ENCODE data around the gene SMARCB1.

The SMARCB1 gene

GRCh38 chr22:23786752-23787599 lies at the start of gene SMARCB1:
Gene SMARCB1 (plus strand): TSS chr22:23786966. CDS start chr22:23787170, 204 bp downstream.
- peak; percentile 73 for DNase-seq

DNA sequence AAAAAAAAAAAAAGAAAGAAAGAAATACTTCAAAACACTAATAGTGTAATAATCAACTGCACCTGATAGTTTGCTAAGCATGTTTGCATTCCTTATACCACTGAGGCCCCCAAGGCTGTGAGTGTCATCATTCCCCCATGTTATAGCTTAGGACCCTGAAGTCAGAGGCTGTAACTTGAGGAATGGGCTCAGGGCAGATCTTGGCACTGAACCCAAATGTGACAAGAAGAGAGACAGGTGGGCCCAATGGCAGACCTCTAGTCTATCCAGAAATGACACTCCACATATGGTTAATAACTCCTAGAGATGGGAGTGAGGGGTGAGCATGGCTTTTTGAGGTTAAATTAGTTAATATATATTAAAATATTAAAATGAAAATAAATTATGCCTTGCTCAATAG lies 49.1 kb upstream of the SMARCB1 start:
- DNase-seq = no peak

- no peak for DNase-seq
Measured at GRCh38 chr22:23742505-23743264, 44.1 kb upstream of the SMARCB1 start.

- no peak for DNase-seq
Measured at GRCh38 chr22:23743303-23743705, 43.5 kb upstream of the SMARCB1 start.

DNA sequence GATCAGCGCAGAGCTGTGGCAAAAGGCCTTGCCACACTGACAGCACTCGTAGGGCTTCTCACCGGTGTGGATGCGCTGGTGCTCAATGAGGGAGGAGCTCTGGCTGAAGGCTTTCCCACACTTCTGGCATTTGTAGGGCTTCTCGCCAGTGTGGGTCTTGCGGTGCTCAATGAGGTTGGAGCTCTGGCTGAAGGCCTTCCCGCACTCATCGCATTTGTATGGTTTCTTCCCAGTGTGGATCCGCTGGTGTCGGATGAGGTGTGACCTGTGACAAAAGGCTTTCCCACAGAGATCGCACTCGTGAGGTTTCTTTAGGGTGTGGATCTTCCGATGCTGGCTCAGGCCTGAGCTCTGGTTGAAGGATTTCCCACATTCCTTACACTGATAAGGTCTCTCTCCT lies 42.8 kb upstream of the SMARCB1 start:
- no peak for DNase-seq

- no peak for DNase-seq
Measured at GRCh38 chr22:23744485-23744884, 42.3 kb upstream of the SMARCB1 start.

DNA sequence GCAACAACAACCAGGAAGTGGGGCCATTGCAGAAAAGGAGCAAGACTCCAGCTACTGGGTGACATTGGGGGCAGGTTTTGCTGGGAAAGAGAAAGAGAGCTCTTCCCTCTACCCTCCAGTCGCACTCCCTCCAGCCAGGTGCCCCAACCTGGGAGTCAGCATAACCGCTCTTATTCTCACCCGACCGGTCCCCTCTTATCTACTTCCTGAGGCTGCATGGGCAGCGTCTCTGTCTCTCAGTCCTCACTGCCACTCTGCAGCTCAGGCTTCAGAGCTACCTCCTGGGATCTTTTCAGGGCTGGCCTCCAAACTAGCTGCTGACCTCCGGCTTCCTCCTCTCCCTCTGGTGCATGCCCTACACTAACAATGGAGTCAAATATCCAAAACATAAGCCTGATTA lies 41.0 kb upstream of the SMARCB1 start:
- no peak for DNase-seq

DNA sequence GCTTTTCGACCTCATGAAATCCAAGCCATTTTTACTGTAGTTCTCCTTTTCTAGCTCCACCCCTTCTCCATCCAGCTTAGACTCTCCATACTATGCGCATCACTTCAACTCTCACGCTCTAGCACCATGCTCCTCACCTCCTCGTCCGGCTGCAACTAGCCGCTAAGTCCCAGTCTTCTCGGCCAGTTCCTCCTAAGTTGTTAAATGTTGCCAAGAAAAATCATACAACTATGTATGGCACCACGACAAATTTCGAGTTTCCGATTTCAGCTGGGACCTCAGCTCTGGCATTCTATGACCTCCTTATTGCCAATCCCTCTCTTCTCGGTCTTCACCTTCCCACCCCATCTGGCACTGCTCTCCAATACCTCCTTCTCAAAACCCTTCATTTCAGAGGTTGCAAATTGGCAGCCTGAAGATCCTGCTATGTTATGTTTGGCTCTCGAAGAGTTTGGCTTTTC lies 36.9 kb upstream of the SMARCB1 start:
- no peak for DNase-seq

- no peak for DNase-seq
Measured at GRCh38 chr22:23750367-23750713, 36.4 kb upstream of the SMARCB1 start.

DNA sequence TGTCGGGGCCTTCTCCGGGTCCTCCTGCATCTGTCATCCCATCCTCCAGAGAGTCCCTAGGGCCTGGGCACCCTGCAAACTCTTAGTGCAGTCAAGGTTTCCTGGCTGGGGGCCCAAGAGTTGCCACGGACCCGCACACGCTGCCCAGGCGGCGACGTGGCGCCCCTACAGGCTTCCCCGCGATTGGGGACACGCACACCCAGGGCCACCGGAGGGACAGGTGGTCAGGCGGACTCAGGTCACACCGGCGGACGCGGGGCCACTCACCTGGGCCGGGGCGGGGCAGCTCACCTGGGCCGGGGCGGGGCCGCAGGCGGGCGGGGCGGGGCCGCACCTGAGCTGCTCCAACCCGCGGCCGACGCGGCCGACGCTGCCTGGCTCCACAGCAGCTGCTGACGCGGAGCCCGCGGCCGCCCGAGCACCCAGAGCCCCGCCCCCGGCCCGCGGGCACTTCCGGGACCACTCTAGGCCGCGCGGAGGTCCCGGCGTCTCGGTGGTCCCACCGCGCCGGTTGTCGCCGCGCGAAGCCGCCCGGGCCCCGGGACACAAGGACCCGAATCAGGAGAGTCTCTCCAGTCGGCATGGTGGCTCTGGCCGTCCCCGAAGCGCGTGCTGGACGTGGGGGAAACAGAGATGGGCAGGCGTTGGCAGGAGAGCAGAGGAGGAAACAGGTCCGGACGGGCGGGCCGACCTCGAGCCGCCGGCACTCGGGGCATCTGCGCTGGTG lies 35.9 kb upstream of the SMARCB1 start, which contains the start of gene ZNF70:
Gene ZNF70 (minus strand): TSS at position 399 of the 727 bp plus-strand sequence. CDS start 5,972 bp downstream, outside the sequence.
- DNase-seq = peak; percentile 89

DNA sequence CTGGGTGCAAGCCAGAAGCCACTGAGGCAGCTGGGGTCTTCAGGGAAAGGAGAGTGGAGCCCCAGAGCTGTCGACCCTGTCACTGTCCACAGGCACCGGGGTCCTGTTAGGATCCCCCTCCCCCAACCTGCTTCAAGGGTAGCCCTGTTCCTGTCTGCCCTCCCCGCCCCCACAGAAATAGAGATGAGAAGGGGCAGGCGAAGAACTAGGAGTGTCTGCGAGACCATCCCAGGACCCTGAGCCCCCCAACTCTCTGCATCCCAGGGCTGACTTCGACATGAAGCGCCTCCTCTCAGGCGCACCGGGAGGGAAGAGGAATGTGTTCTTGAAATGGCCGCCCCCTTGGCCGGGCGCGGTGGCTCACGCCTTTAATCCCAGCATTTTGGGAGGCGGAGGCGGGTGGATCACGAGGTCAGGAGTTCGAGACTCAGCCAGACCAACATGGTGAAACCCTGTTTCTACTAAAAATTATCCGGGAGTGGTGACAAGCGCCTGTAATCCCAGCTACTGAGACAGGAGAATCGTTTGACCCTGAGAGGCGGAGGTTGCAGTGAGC lies 35.2 kb upstream of the SMARCB1 start:
- DNase-seq = peak; percentile 44

DNA sequence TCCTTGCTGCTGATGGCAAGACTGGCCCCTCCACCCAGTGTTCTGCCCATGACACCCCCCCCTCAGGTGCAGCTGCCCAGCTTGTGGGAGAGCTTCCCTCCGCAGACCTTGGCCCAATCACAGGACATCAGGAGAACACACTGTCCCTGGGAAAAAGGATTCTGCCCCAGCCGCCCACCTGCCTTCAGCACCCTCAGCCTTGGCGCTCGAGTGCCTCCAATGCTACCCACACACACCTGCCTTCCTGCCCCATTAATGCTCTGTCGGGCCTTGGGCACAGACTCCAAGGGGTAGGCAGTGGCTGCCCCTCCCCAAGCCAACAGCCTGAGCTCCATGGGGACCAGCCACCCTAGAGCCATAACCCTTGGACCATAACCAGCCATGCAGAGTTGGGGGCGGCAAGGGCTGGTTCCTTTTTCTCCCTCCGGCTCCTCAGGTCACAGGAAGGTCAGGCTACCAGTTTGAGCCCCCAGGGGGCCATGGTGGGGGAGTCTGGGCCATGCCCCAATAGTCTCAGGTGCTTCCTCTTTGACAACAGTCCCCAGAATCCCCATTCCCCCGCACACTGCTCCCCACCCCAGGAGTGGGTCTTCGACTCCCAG lies 34.6 kb upstream of the SMARCB1 start:
- peak; percentile 66 for DNase-seq

GRCh38 chr22:23752750-23753149 lies 34.0 kb upstream of the SMARCB1 start:
- DNase-seq = no peak

- no peak for DNase-seq
Measured at GRCh38 chr22:23753385-23753784, 33.4 kb upstream of the SMARCB1 start.

DNA sequence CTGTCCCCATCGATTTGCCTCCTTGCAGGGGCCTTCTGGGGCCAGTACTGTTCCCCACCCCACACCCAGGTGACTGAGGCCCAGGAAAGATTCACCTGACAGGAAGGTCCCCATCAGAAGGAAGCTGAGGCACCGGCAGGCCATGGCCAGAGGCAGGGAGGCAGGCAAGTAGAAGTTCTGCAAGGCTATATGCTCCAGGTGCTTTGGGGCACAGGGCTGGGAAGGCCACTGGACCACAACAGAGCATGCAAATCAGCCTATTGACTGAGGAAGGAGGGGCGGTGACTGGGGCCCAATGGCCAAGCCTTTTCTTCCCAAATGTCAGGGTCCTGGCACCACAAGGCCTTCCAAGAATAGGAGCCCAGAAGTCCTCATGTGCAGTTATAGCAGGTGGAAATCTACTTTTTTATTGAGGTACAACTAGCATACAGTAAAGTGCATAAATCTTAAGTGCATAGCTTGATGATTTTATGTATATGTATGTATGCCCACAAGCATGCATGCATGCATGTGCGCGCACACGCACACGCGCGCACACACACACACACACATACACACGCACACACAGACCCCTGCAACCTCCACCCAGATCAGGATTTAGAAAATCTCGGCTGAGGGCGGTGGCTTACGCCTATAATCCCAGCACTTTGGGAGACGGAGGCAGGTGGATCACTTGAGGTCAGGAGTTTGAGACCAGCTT lies 32.4 kb upstream of the SMARCB1 start, which contains the start of gene VPREB3:
Gene VPREB3 (minus strand): TSS at position 206 of the 700 bp plus-strand sequence. CDS start 62 bp downstream, at position 144.
- no peak for DNase-seq

GRCh38 chr22:23754980-23755636 lies 31.7 kb upstream of the SMARCB1 start:
- DNase-seq = peak; percentile 9

DNA sequence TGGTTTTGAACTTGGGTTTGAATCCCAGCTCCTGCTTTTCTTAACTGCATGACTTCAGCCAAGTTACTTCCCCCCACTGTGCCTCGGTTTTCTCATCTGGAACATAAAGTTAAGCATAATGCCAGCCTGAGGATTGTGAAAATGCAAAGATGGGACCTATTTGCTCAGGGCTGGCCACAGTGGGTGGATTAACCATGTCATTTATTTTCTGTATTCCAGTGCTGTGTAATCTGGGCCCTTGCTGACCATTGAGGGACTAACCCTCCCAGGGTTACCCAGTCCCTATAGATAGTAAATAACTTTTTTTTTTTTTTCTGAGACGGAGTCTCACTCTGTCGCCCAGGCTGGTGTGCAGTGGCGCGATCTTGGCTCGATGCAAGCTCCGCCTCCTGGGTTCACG lies 31.1 kb upstream of the SMARCB1 start:
- no peak for DNase-seq

GRCh38 chr22:23756891-23757290 lies 29.9 kb upstream of the SMARCB1 start:
- no peak for DNase-seq

GRCh38 chr22:23759566-23759965 lies 27.2 kb upstream of the SMARCB1 start:
- DNase-seq = no peak

DNA sequence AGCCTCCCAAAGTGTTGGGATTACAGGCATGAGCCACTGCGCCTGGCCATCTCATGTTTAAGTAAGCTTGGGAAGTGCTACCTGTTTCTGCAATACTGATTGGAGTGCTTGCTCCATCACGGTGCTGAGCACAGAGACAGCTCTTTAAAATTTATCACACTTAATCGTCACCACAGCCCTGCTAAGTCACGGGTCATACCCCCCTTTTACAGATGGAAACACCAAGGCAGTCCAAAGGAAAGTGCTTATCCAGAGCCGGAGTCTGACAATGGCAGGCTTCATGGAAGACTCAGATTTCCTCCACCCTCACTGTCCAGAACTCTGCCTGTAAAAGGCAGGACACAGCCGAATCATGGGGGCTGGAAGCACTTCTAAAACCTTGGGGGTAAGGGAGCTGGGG lies 26.7 kb upstream of the SMARCB1 start:
- no peak for DNase-seq
